ENCODE data around the gene EIF2D. TPM values are rescaled to one million over a fixed set of nuclear protein-coding genes. Genes with fewer than 3 reads are reported as not detected.

The EIF2D gene
- total and polyA plus RNA-seq, 2 of the 4 experiments (the other 2 are of a cell fraction): 64.3 to 69.4 TPM

- WGBS, 2 experiments (ENCODE audit: extremely low coverage in 2 of 2, insufficient read length in 1 of 2): 68% methylated on average over 10 of the region's 18 CpGs; no CpG with 5 or more reads in 1 of the 2 experiments
- H4K5ac ChIP-seq (ENCODE audit: low read depth, low read length): no peak overlapping the region
- intact Hi-C loops (cut with micrococcal nuclease) (loop anchor here (1.0 to 2.0 kb wide), 4 partner anchors 38 to 104 kb away; no protein-coding TSS in a partner anchor), dilution Hi-C loops (cut with HindIII; ENCODE audit: low sequenced_read_pairs, unreplicated experiment) (no loop called here), in situ Hi-C loops (cut with MboI; ENCODE audit: low sequenced_read_pairs) (loop anchor here (5.0 kb wide), 2 partner anchors 36 to 96 kb away; no protein-coding TSS in a partner anchor)
- H3K56ac ChIP-seq (ENCODE audit: extremely low read depth, insufficient read depth, low read length): no peak overlapping the region
- H4K91ac ChIP-seq (ENCODE audit: insufficient read depth, low read depth, low read length): no peak overlapping the region
- peaks cover 3% of the 10 kb centered on the region; the same call in 1 of the 2 replicates for H3K9me1 ChIP-seq (ENCODE audit: insufficient read depth, low read length)
- H2AFZ ChIP-seq (replicated peaks; ENCODE audit: low read length, poor library complexity): no peak overlapping the region
- H2BK120ac ChIP-seq (ENCODE audit: low read depth, low read length): no peak overlapping the region
- H3K4ac ChIP-seq (ENCODE audit: low read depth, low read length): no peak overlapping the region
- H2AK9ac ChIP-seq (replicated peaks; ENCODE audit: low read depth, low read length, poor library complexity): no peak overlapping the region
- no peaks in the 10 kb centered on the region for H4K20me1 ChIP-seq (ENCODE audit: insufficient read depth, low read length)
- H3K4me2 ChIP-seq (ENCODE audit: low read depth, low read length): no peak overlapping the region
- H3K9ac ChIP-seq (ENCODE audit: low read depth, low read length): no peak overlapping the region
- no TSS peak for BruUV-seq (replicated peaks)
- ChIA-PET CTCF (interaction anchor here (0.6 to 2.3 kb wide), 5 partner anchors 13 to 96 kb away, joined by 3 to 15 read pairs (median 6); no protein-coding TSS in a partner anchor), POLR2A (ENCODE audit: unreplicated experiment) (no interaction called here)
- no peak overlapping the region for H4K8ac ChIP-seq (ENCODE audit: low read depth in 2 of 2, low read length in 2 of 2)
- no peak overlapping the region for H2BK20ac ChIP-seq (ENCODE audit: low read depth, low read length)
- H3K4me3 ChIP-seq (ENCODE audit: insufficient read depth, low read depth, low read length): no peak overlapping the region
- H3K4me1 ChIP-seq (ENCODE audit: control insufficient read depth, insufficient read depth, low read length): peaks cover 7% of the 10 kb centered on the region; the same call in 1 of the 2 replicates
- DNase-seq (no peak), ATAC-seq (ENCODE audit: low read depth) (no peak)
- H3K27ac ChIP-seq (ENCODE audit: insufficient read depth, low read length): no peak overlapping the region
- peaks cover 2% of the 10 kb centered on the region; the same call in 1 of the 2 replicates for H3K36me3 ChIP-seq (ENCODE audit: control insufficient read depth, insufficient read depth, low read length)
- no peak overlapping the region for H2BK5ac ChIP-seq (ENCODE audit: low read depth, low read length, poor library complexity, severe bottlenecking)
- H3K23ac ChIP-seq (ENCODE audit: low read depth, low read length): no peak overlapping the region
- H3K14ac ChIP-seq (replicated peaks; ENCODE audit: low read depth, low read length): no peak overlapping the region
- H3K27me3 ChIP-seq (ENCODE audit: control insufficient read depth, insufficient read depth, low read length): no peaks in the 10 kb centered on the region
- H3K18ac ChIP-seq (ENCODE audit: low read depth, low read length): no peak overlapping the region
- 0 out of 4 replicates have a peak, but pooled peaks cover 0 to under 1% of the 10 kb centered on the region in 2 experiments for H3K79me1 ChIP-seq (ENCODE audit: low read depth in 1 of 2, low read length in 2 of 2)
- H2BK15ac ChIP-seq (ENCODE audit: low read depth, low read length): no peak overlapping the region
- no peaks in the 10 kb centered on the region for H3K9me3 ChIP-seq (ENCODE audit: control insufficient read depth, insufficient read depth, low read length)
- peak overlapping the region; percentile 70; the same call in 1 of the 2 replicates for H2AK5ac ChIP-seq (ENCODE audit: low read depth, low read length)
- TF ChIP-seq CHD1 (IDR thresholded peaks at IDR 0.05; ENCODE audit: low read depth, low read length) (no peak), MAZ (IDR thresholded peaks at IDR 0.05; ENCODE audit: borderline replicate concordance, low read depth, low read length) (no peak), CEBPB (IDR thresholded peaks at IDR 0.05; ENCODE audit: low read depth, low read length) (no peak), FOS (IDR thresholded peaks at IDR 0.05; ENCODE audit: low read depth, low read length) (no peak), NFE2L2 (IDR thresholded peaks at IDR 0.05; ENCODE audit: low read depth, low read length) (no peak), MAFK (IDR thresholded peaks at IDR 0.05; ENCODE audit: low read depth, low read length) (no peak), RCOR1 (IDR thresholded peaks at IDR 0.05; ENCODE audit: insufficient replicate concordance, low read length) (no peak), USF2 (IDR thresholded peaks at IDR 0.05; ENCODE audit: low read depth, low read length) (no peak), ELK1 (IDR thresholded peaks at IDR 0.05; ENCODE audit: borderline replicate concordance, low read depth, low read length) (no peak), SMC3 (IDR thresholded peaks at IDR 0.05; ENCODE audit: low read depth, low read length) (no peak), POLR2A (IDR thresholded peaks at IDR 0.05; ENCODE audit: low read depth, low read length) (no peak), MXI1 (IDR thresholded peaks at IDR 0.05; ENCODE audit: borderline replicate concordance, low read depth, low read length) (no peak), CTCF (conservative IDR thresholded peaks at IDR 0.05; ENCODE audit: low read depth, low read length) (no peak), BHLHE40 (IDR thresholded peaks at IDR 0.05; ENCODE audit: low read depth, low read length) (no peak)
Measured at GRCh38 chr1:206582971-206583706, 29.1 kb downstream of the EIF2D start.
